A549 (cell line): ENCODE data around the gene GPR27. TPM values are rescaled to one million over a fixed set of nuclear protein-coding genes. Genes with fewer than 3 reads are reported as not detected.
A peak's percentile ranks its signal among the peaks of the same experiment; 100 is the strongest.

Experiments used
- ATAC-seq, 2 experiments: fragments of 200-7000 bp in 1 of 2; fragments of >200 bp in 1 of 2; cut with Nextera tagmentation in 1 of 2; cut with Tn5 transposase in 1 of 2; 3 replicates each; pipeline versions ENCODE4 v1.8.0 to v1.9.1; 2018 to 2020; ENCODE audit warnings: mild to moderate bottlenecking in 1 of 2, moderate library complexity in 1 of 2
- CTCF ChIA-PET: fragments of 300-600 bp; sonication (Branson Sonifier 250); formaldehyde crosslinking; extraction: SDS; loops from one replicate; lab custom pipeline; 2021; ENCODE audit warnings: antibody characterized with exemption, inconsistent platforms; lab: Yijun Ruan, JAX
- POLR2A ChIA-PET: fragments of 350-600 bp; formaldehyde crosslinking; extraction: SDS; loops from one replicate; lab custom pipeline; 2021; ENCODE audit warnings: antibody characterized with exemption, inconsistent platforms; lab: Yijun Ruan, JAX
- DNase-seq, 2 experiments: peaks; one replicate each; pipeline versions ENCODE4 v3.0.0 to v3.0.0-alpha.2; 2011 to 2016; ENCODE audit warnings: low read depth in 1 of 2, low spot score in 1 of 2
- FAIRE-seq: peaks from 2 replicates; lab custom pipeline; 2011; peaks lifted over from hg19 to GRCh38; lab: Jason Lieb, UNC
- H3K27ac ChIP-seq, 2 experiments: fragments of >200 bp; sonication (Bioruptor Twin); formaldehyde crosslinking; 3 replicates each; pipeline ENCODE4 v1.5.1; 2016 to 2017
- H3K4me1 ChIP-seq: fragments of >200 bp; sonication (Bioruptor Twin); formaldehyde crosslinking; 3 replicates; pipeline ENCODE4 v1.6.1; 2016
- H3K4me2 ChIP-seq: fragments of >200 bp; sonication (Bioruptor Twin); formaldehyde crosslinking; 3 replicates; pipeline ENCODE4 v1.6.1; 2016
- H3K4me3 ChIP-seq: fragments of >200 bp; sonication (Bioruptor Twin); formaldehyde crosslinking; 3 replicates; pipeline ENCODE4 v1.5.1; 2016
- H3K9me3 ChIP-seq: fragments of >200 bp; sonication (Bioruptor Twin); formaldehyde crosslinking; 3 replicates; pipeline ENCODE4 v1.6.1; 2016
- BCL3 ChIP-seq: fragments of >200 bp; sonication (Bioruptor Twin); formaldehyde crosslinking; IDR thresholded peaks from 3 replicates; pipeline ENCODE4 v1.6.1; 2016
- CHD4 ChIP-seq: fragments of 200-600 bp; sonication (generic); IDR thresholded peaks from 2 replicates; pipeline ENCODE4 v1.6.1; 2016; ENCODE audit warnings: antibody characterized with exemption, mild to moderate bottlenecking, borderline replicate concordance
- CTCF ChIP-seq: fragments of >200 bp; sonication (Bioruptor Twin); formaldehyde crosslinking; IDR thresholded peaks from 3 replicates; pipeline ENCODE4 v1.5.1; 2016
- EHF ChIP-seq: fragments of 250-450 bp; sonication (Bioruptor Pico); IDR thresholded peaks from 2 replicates; pipeline ENCODE4 v1.5.0; 2020; ENCODE audit warnings: mild to moderate bottlenecking
- HOXA7 ChIP-seq: fragments of 250-450 bp; sonication (Bioruptor Pico); IDR thresholded peaks from 2 replicates; pipeline ENCODE4 v1.5.0; 2020; ENCODE audit warnings: mild to moderate bottlenecking, moderate library complexity
- JUNB ChIP-seq: fragments of >200 bp; sonication (Bioruptor Twin); formaldehyde crosslinking; IDR thresholded peaks from 2 replicates; pipeline ENCODE4 v1.6.1; 2016
- KDM1A ChIP-seq: fragments of 200-600 bp; sonication (generic); IDR thresholded peaks from 2 replicates; pipeline ENCODE4 v1.6.1; 2016; ENCODE audit warnings: low read depth, mild to moderate bottlenecking
- MAX ChIP-seq: IDR thresholded peaks from 2 replicates; pipeline ENCODE4 v1.6.1; 2012
- MAZ ChIP-seq: fragments of 150-350 bp; IDR thresholded peaks from 2 replicates; pipeline ENCODE4 v1.6.1; 2014; ENCODE audit warnings: antibody characterized with exemption, low read depth, low read length, borderline replicate concordance
- NPAS2 ChIP-seq: fragments of 250-450 bp; sonication (Bioruptor Pico); IDR thresholded peaks from 2 replicates; pipeline ENCODE4 v1.8.0; 2022; ENCODE audit warnings: mild to moderate bottlenecking, moderate library complexity, borderline replicate concordance
- NR3C1 ChIP-seq: fragments of >200 bp; sonication (Bioruptor Twin); formaldehyde crosslinking; IDR thresholded peaks from 3 replicates; pipeline ENCODE4 v1.6.1; 2017
- POLR2A ChIP-seq: IDR thresholded peaks from 2 replicates; pipeline ENCODE4 v1.6.1; 2012; ENCODE audit warnings: mild to moderate bottlenecking, low read length
- POLR2AphosphoS2 ChIP-seq: conservative IDR thresholded peaks from 2 replicates; pipeline ENCODE4 v1.6.1; 2012; ENCODE audit warnings: low read length, improper control_type of control experiment, inconsistent platforms
- SREBF2 ChIP-seq: fragments of 450-650 bp; IDR thresholded peaks from 2 replicates; pipeline ENCODE4 v1.6.1; 2014; ENCODE audit warnings: mild to moderate bottlenecking, moderate library complexity
- TP53 ChIP-seq: fragments of 250-450 bp; sonication (Bioruptor Pico); IDR thresholded peaks from 2 replicates; pipeline ENCODE4 v1.5.0; 2021; ENCODE audit warnings: mild to moderate bottlenecking, moderate library complexity
- ZSCAN20 ChIP-seq: fragments of 250-450 bp; sonication (Bioruptor Pico); IDR thresholded peaks from 2 replicates; pipeline ENCODE4 v1.8.0; 2022; ENCODE audit warnings: mild to moderate bottlenecking, moderate library complexity
- WGBS: methylation state at CpG from one replicate; pipeline ENCODE4 v1.1.6; 2017; ENCODE audit errors: missing lambda C conversion rate; 5-methylcytosine and 5-hydroxymethylcytosine counted together
- polyA minus RNA-seq: library from RNA; depleted of rRNA, polyadenylated mRNA; stranded (reverse); fragments of >200 nt; gene quantifications from 2 replicates; pipeline ENCODE4 v1.2.3, GENCODE V29; 2011; rRNA and poly(A)+ RNA removed
- polyA plus RNA-seq, 4 experiments: library from polyadenylated mRNA; depleted of rRNA in 3 of 4; stranded (reverse); fragments of >200 nt; fragmentation: RNase III in 1 of 4; extraction: RNeasy Plus Mini Kit Qiagen cat#74134 plus additional on column Dnase treatment in 1 of 4; gene quantifications; 2 replicates in 3 of 4; 3 replicates in 1 of 4; pipeline ENCODE4 v1.2.3, GENCODE V29; 2011 to 2017
- TF ChIP-seq, protein P1 (sequence below): fragments of 250-450 bp; sonication (Bioruptor Pico); IDR thresholded peaks from 2 replicates; pipeline ENCODE4 v1.5.0; 2020; ENCODE audit warnings: low read depth, mild to moderate bottlenecking, moderate library complexity
- TF ChIP-seq, protein P2 (sequence below): fragments of 200-600 bp; sonication (generic); IDR thresholded peaks from 2 replicates; pipeline ENCODE4 v1.6.1; 2016; ENCODE audit warnings: antibody characterized with exemption, mild to moderate bottlenecking, moderate library complexity
- TF ChIP-seq, protein P3 (sequence below): IDR thresholded peaks from 2 replicates; pipeline ENCODE4 v1.6.1; 2012

Gene GPR27, protein sequence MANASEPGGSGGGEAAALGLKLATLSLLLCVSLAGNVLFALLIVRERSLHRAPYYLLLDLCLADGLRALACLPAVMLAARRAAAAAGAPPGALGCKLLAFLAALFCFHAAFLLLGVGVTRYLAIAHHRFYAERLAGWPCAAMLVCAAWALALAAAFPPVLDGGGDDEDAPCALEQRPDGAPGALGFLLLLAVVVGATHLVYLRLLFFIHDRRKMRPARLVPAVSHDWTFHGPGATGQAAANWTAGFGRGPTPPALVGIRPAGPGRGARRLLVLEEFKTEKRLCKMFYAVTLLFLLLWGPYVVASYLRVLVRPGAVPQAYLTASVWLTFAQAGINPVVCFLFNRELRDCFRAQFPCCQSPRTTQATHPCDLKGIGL
- polyA plus RNA-seq (2011; rRNA removed) (1.1 and 1.7 TPM in 2 replicates), polyA plus RNA-seq (2017; fragmentation: RNase III; extraction: RNeasy Plus Mini Kit Qiagen cat#74134 plus additional on column Dnase treatment) (1.6 to 1.7 TPM (median 1.7 TPM) in 3 replicates), polyA minus RNA-seq (0.50 and 0.63 TPM in 2 replicates)
- 1.1 and 2.1 TPM in 2 replicates for polyA plus RNA-seq (2012; cell fraction: cytosol; rRNA removed)
- polyA plus RNA-seq (2012; cell fraction: nucleus; rRNA removed) = 1.6 and 1.7 TPM in 2 replicates

DNA sequence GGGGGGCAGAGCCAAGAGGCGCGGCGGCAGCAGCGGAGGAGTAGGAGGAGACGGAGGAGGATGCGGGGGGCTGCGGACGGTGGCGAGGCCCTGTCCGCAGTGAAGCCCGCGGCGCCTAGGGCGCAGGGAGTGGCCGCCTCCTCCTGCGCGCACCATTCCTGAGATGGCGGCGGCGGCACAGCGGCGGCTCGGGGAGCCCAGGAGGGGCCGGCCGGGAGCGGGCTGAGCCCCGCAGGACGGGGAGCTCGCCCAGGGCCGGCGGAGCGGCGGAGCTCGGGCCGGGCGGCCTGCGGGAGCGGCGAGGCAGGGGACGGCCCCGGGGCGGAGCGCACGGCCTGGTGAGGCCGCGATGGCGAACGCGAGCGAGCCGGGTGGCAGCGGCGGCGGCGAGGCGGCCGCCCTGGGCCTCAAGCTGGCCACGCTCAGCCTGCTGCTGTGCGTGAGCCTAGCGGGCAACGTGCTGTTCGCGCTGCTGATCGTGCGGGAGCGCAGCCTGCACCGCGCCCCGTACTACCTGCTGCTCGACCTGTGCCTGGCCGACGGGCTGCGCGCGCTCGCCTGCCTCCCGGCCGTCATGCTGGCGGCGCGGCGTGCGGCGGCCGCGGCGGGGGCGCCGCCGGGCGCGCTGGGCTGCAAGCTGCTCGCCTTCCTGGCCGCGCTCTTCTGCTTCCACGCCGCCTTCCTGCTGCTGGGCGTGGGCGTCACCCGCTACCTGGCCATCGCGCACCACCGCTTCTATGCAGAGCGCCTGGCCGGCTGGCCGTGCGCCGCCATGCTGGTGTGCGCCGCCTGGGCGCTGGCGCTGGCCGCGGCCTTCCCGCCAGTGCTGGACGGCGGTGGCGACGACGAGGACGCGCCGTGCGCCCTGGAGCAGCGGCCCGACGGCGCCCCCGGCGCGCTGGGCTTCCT is at the start of gene GPR27:
Gene GPR27, plus strand, starts transcription at position 155 of the 909 bp plus-strand sequence. Its CDS starts 195 bp downstream, at position 350.
- Histone ChIP-seq H3K4me1 (no peaks in the 10 kb centered on the region), H3K4me3 (peak within 1 kb of the TSS; percentile 57), H3K4me2 (peak within 1 kb of the TSS; percentile 91), H3K9me3 (no peaks in the 10 kb centered on the region), H3K27ac (peak within 1 kb of the TSS; percentile 67 to 93)
- TF ChIP-seq ZSCAN20 (CRISPR knock-in tag) (no peak), NPAS2 (no peak), EHF (CRISPR knock-in tag) (no peak), CHD4 (no peak), POLR2A (peak; percentile 16), TP53 (CRISPR knock-in tag) (no peak), MAX (peak; percentile 49; the same call in 1 of the 2 replicates)
- TF ChIP-seq, protein P1, sequence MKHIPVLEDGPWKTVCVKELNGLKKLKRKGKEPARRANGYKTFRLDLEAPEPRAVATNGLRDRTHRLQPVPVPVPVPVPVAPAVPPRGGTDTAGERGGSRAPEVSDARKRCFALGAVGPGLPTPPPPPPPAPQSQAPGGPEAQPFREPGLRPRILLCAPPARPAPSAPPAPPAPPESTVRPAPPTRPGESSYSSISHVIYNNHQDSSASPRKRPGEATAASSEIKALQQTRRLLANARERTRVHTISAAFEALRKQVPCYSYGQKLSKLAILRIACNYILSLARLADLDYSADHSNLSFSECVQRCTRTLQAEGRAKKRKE = no peak
- CTCF ChIA-PET = interaction anchor here (0.6 to 2.0 kb wide), 3 partner anchors 25 to 1356 kb away, joined by 3 to 8 read pairs (median 4); no protein-coding TSS in a partner anchor
- POLR2A ChIA-PET = no interaction called here
- ATAC-seq (peak; percentile 76), DNase-seq (peak; percentile 7 to 59), FAIRE-seq (no peak)
- 33% methylated on average over 12 of the region's 131 CpGs for WGBS

- FAIRE-seq = no peak
Observed at GRCh38 chr3:71704915-71705314, 48.7 kb upstream of the GPR27 start.

More at GRCh38 chr3:71704915-71705314, 48.7 kb upstream of the GPR27 start:
- ChIA-PET CTCF (no interaction called here), POLR2A (no interaction called here)
- DNase-seq (no peak), ATAC-seq (no peak)
- Histone ChIP-seq H3K4me3 (no peak overlapping the region), H3K4me1 (peaks cover 16% of the 10 kb centered on the region), H3K27ac (no peak overlapping the region), H3K9me3 (no peaks in the 10 kb centered on the region), H3K4me2 (no peak overlapping the region)
- TF ChIP-seq, protein P2, sequence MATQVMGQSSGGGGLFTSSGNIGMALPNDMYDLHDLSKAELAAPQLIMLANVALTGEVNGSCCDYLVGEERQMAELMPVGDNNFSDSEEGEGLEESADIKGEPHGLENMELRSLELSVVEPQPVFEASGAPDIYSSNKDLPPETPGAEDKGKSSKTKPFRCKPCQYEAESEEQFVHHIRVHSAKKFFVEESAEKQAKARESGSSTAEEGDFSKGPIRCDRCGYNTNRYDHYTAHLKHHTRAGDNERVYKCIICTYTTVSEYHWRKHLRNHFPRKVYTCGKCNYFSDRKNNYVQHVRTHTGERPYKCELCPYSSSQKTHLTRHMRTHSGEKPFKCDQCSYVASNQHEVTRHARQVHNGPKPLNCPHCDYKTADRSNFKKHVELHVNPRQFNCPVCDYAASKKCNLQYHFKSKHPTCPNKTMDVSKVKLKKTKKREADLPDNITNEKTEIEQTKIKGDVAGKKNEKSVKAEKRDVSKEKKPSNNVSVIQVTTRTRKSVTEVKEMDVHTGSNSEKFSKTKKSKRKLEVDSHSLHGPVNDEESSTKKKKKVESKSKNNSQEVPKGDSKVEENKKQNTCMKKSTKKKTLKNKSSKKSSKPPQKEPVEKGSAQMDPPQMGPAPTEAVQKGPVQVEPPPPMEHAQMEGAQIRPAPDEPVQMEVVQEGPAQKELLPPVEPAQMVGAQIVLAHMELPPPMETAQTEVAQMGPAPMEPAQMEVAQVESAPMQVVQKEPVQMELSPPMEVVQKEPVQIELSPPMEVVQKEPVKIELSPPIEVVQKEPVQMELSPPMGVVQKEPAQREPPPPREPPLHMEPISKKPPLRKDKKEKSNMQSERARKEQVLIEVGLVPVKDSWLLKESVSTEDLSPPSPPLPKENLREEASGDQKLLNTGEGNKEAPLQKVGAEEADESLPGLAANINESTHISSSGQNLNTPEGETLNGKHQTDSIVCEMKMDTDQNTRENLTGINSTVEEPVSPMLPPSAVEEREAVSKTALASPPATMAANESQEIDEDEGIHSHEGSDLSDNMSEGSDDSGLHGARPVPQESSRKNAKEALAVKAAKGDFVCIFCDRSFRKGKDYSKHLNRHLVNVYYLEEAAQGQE = no peak
- TF ChIP-seq JUNB (no peak), NPAS2 (no peak), POLR2AphosphoS2 (no peak), CTCF (no peak), SREBF2 (no peak), HOXA7 (CRISPR knock-in tag) (no peak), MAZ (no peak), TP53 (CRISPR knock-in tag) (no peak), BCL3 (no peak), NR3C1 (no peak), ZSCAN20 (CRISPR knock-in tag) (no peak), CHD4 (no peak), KDM1A (no peak), EHF (CRISPR knock-in tag) (no peak)
- TF ChIP-seq, protein P3, sequence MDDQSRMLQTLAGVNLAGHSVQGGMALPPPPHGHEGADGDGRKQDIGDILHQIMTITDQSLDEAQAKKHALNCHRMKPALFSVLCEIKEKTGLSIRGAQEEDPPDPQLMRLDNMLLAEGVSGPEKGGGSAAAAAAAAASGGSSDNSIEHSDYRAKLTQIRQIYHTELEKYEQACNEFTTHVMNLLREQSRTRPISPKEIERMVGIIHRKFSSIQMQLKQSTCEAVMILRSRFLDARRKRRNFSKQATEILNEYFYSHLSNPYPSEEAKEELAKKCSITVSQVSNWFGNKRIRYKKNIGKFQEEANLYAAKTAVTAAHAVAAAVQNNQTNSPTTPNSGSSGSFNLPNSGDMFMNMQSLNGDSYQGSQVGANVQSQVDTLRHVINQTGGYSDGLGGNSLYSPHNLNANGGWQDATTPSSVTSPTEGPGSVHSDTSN = no peak
